AML-193 (cell line): ENCODE results near the gene SLC44A3.
"Not testable (repeated sequence)": the region's sequence is repeated elsewhere in the genome, so short reads cannot be mapped to it uniquely, and the experiment has no call there.

ENCODE experiments used
- DNase-seq, 2 experiments: peaks; one replicate each; lab custom pipeline; 2025; lab: John Stamatoyannopoulos, UW

Gene SLC44A3

DNA sequence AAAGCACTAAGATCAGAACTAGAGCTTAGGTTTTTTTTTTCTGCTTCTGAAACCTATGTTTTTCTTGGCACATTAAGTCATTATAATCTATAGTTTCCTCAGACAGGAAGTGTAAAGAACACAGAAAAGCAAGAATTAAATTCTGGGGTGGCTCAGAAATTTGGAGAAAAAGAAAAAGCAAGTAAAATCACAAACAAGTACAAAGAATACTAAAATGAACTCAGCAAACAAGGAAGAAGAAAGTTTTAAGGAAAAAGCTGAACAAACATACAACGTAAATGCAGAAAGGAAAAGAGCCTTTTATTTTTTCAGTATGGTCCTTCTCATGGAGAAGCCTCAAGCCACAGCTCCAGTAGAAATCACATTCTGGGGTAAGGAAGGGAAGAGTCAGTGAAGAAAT is 115.3 kb downstream of the SLC44A3 start:
- DNase-seq, result no peak

DNA sequence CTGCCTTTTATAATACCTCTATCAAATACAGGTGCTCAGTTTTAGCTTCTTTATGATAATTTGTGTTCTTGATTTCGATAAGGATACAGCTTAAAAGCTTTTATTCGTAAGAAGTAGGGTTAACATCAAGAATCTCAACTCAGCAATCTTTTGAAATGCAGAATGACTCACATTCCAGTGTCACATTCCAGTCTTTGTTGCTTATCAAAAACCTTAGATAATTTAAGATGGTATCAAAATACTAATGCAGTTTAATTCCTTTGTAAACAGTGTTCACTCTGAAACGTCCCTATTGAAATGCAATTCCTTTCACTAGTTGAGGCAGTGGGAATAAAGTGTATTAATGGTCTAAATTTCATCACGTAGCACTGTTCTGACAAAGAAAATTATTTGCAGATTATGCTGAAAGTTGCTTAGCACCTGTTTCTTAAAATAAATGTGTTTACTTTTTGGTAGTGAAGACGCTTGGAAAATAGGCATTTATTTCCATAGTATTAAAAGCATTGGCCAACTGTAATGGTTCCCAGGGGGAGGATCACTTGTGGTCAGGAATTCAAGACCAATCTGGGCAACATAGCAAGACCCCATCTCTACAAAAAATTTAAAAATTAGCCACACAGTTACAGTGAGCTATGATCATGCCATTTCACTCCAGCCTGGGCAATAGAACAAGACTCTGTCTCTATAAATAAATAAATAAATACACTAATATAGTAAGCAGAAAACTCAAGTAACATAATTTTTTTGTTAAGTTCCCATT is 116.9 kb downstream of the SLC44A3 start:
- no peak for DNase-seq

DNA sequence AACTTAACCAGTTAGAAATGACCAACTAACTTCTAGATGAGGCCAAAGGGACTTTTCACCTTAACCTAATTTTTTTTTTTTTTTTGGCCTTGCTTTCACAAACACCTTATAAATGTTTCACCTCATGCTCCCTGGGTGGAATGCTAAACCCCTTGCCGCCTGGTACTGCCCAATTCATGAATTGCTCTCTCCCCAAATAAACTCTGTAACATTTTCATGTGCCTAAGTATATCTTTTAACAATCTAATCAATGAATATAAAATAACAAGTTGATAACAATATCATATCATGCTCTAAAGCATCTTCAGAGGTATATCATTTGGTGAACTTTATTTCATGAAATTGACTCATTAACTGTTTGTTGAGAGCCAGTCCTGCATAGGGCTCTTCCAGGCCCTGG is 117.7 kb downstream of the SLC44A3 start:
- no peak for DNase-seq

DNA sequence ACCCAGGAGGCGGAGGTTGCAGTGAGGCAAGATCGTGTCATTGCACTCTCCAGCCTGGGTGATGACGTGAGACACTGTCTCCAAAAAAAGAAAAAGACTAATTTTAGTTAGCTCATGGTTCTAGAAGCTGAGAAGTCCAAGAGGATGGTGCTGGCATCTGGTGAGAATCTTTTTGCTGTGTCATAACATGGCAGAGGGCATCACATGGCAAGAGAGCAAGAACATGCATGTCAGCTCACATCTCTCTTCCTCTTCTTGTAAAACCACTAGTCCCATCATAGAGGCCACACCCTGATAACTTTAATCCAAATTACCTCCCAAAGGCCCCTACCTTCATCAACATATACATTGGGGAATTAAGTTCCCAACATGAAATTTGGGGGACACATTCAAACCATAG is 120.6 kb downstream of the SLC44A3 start:
- DNase-seq, result no peak

DNA sequence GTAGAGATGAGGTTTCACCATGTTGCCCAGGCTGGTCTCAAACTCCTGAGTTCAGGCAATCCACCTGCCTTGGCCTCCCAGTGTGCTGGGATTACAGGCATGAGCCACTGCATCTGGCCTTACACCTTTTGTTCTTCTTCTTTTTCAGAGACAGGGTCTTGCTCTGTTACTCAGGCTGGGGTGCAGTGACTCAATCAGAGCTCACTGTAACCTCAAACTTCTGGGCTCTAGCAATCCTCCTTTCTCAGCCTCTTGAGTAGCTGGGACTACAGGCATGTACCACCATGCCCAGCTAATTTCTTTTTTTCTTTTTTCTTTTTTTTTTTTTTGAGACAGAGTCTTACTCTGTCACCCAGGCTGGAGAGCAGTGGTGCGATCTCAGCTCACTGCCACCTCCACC is 121.3 kb downstream of the SLC44A3 start:
- not testable (repeated sequence) for DNase-seq

DNA sequence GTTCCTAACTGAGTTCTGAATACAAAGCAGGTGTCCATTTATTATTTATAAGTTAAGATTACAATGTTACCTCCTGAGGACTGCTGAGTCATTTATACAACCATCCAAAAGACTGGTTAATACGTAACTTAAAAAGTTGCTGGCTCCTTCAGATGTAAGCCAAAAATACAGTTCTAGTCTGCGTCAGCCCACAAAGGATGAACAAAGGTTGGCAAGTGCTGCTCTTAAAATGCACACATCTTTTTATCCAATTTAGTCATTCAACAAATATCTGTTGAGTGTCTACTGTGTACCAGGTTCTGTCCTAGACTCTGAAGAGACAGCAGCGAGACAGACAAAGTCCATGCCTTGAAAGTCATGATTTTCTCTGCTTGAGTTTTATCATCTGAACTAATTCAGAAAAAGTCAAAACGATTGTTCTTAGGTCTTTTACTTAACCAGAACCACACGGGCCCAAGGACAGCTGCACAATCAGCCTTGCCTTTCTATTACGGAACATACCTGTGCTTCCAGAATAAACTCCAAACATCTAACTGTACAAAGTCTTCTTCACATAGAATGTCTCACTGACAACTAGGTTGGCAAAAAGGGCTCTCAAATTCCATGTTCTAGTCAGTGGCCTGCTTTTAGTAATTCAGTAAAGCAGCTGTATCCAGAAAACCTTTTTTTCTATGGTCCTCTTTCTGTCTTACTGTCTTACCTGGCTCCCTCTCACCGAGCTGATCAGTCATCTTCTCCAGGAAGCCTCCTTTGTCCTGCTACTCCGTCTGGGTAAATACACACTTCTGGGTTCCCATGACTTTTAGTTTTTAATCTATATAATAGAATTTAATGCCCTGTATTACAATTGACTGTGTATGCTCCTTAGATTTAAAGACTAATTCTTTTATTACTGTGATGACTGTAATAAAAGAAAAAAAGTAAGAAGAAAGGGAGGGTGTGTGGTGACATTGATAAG is 122.3 kb downstream of the SLC44A3 start:
- DNase-seq, result no peak
